K562 (cell line): ENCODE results near the gene STMN3. TPM values are rescaled to one million over a fixed set of nuclear protein-coding genes. Genes with fewer than 3 reads are reported as not detected.

ENCODE experiments used
- BHLHE40 ChIP-seq: IDR thresholded peaks from 2 replicates; pipeline ENCODE4 v1.6.1; 2011; ENCODE audit warnings: low read length, improper control_type of control experiment
- CREM ChIP-seq: IDR thresholded peaks from 2 replicates; pipeline ENCODE4 v1.6.1; 2014; ENCODE audit warnings: antibody characterized with exemption, low read depth
- ERF ChIP-seq: fragments of 450-650 bp; formaldehyde crosslinking; IDR thresholded peaks from 2 replicates; pipeline ENCODE4 v1.4.0; 2020; ENCODE audit warnings: mild to moderate bottlenecking, mixed read lengths
- ETV1 ChIP-seq: fragments of 450-650 bp; conservative IDR thresholded peaks from 2 replicates; pipeline ENCODE4 v1.6.1; 2016; ENCODE audit warnings: missing genetic modification characterization, control low read depth, low read depth, missing compliant biosample characterization
- FOXO4 ChIP-seq: fragments of 450-650 bp; formaldehyde crosslinking; IDR thresholded peaks from 2 replicates; pipeline ENCODE4 v1.4.0; 2020; ENCODE audit warnings: mild to moderate bottlenecking, moderate library complexity
- GATAD2B ChIP-seq: fragments of 450-650 bp; IDR thresholded peaks from 2 replicates; pipeline ENCODE4 v1.6.1; 2017; ENCODE audit warnings: mild to moderate bottlenecking, borderline replicate concordance
- GTF2F1 ChIP-seq: IDR thresholded peaks from 2 replicates; pipeline ENCODE4 v1.6.1; 2011; ENCODE audit warnings: low read depth, low read length, improper control_type of control experiment
- NBN ChIP-seq: fragments of 450-650 bp; IDR thresholded peaks from 2 replicates; pipeline ENCODE4 v1.6.1; 2016; ENCODE audit warnings: low read depth, mild to moderate bottlenecking
- NCOA6 ChIP-seq: fragments of 450-650 bp; IDR thresholded peaks from 2 replicates; pipeline ENCODE4 v1.6.1; 2017; ENCODE audit warnings: mild to moderate bottlenecking
- NFIX ChIP-seq: fragments of 250-450 bp; sonication (Bioruptor Pico); IDR thresholded peaks from 2 replicates; pipeline ENCODE4 v1.4.0; 2020; ENCODE audit warnings: low read depth, mild to moderate bottlenecking, moderate library complexity
- NRF1 ChIP-seq, 2 experiments: fragments of 450-650 bp; IDR thresholded peaks in 1 of 2; conservative IDR thresholded peaks in 1 of 2; 2 replicates each; pipeline ENCODE4 v1.6.1; 2014; ENCODE audit warnings: mild to moderate bottlenecking in 2 of 2
- PHB2 ChIP-seq: fragments of 450-650 bp; IDR thresholded peaks from 2 replicates; pipeline ENCODE4 v1.6.1; 2017; ENCODE audit warnings: low read depth
- PHTF2 ChIP-seq: fragments of 250-450 bp; sonication (Bioruptor Pico); IDR thresholded peaks from 2 replicates; pipeline ENCODE4 v1.5.0; 2021; ENCODE audit warnings: mild to moderate bottlenecking
- RBM22 ChIP-seq: fragments of 200-400 bp; formaldehyde crosslinking; IDR thresholded peaks from 2 replicates; pipeline ENCODE4 v1.6.1; 2018; ENCODE audit warnings: low read length, low read depth; ENCODE audit not compliant: poor library complexity, severe bottlenecking
- RHOXF2B ChIP-seq: fragments of 250-450 bp; sonication (Bioruptor Pico); conservative IDR thresholded peaks from 2 replicates; pipeline ENCODE4 v1.5.1; 2021
- ZBTB17 ChIP-seq: fragments of 450-650 bp; formaldehyde crosslinking; IDR thresholded peaks from 2 replicates; pipeline ENCODE4 v1.4.0; 2020; ENCODE audit warnings: mild to moderate bottlenecking
- ZNF224 ChIP-seq: sonication (generic); formaldehyde crosslinking; IDR thresholded peaks from 2 replicates; pipeline ENCODE4 v1.8.0; 2022; ENCODE audit warnings: mild to moderate bottlenecking, missing genetic modification reagents
- ZNF274 ChIP-seq: IDR thresholded peaks from 2 replicates; pipeline ENCODE4 v1.6.1; 2011; ENCODE audit warnings: low read depth, mild to moderate bottlenecking, low read length, moderate library complexity, borderline replicate concordance
- ZZZ3 ChIP-seq: fragments of 450-650 bp; IDR thresholded peaks from 2 replicates; pipeline ENCODE4 v1.6.1; 2016; ENCODE audit warnings: antibody characterized with exemption, mild to moderate bottlenecking, moderate library complexity
- polyA plus RNA-seq, 8 experiments: library from polyadenylated mRNA; depleted of rRNA in 4 of 8; stranded (reverse) in 5 of 8; unstranded in 3 of 8; fragments of >200 nt; fragmentation: Nextera tagmentation in 2 of 8; fragmentation: Illumina TruSeq in 1 of 8; extraction: Ambion mirVana in 2 of 8; extraction: Trizol in 1 of 8; gene quantifications; 2 replicates each; pipeline versions ENCODE4 v1.2.1 to v1.2.3, GENCODE V29; 2011 to 2014; ENCODE audit warnings: inconsistent platforms in 1 of 8, missing spikeins in 1 of 8
- total RNA-seq, 7 experiments: library from RNA; depleted of rRNA in 6 of 7; stranded (reverse); fragments of >200 nt in 6 of 7; fragmentation: Illumina TruSeq in 2 of 7; extraction: Trizol in 2 of 7; gene quantifications; 2 replicates each; pipeline versions ENCODE4 v1.2.1 to v1.2.3, GENCODE V29; 2011 to 2021; ENCODE audit warnings: low replicate concordance in 1 of 7
- TF ChIP-seq, protein P1 (sequence below): fragments of 200-400 bp; formaldehyde crosslinking; IDR thresholded peaks from 2 replicates; pipeline ENCODE4 v1.6.1; 2017; ENCODE audit warnings: mild to moderate bottlenecking, low read depth, low read length, moderate library complexity
- TF ChIP-seq, protein P2 (sequence below), 2 experiments: fragments of 450-650 bp in 1 of 2; sonication (generic) in 1 of 2; formaldehyde crosslinking in 1 of 2; IDR thresholded peaks in 1 of 2; conservative IDR thresholded peaks in 1 of 2; 2 replicates each; pipeline versions ENCODE4 v1.6.1 to v1.8.1; 2016 to 2023; ENCODE audit warnings: mild to moderate bottlenecking in 2 of 2, moderate library complexity in 2 of 2, inconsistent platforms in 1 of 2, missing genetic modification reagents in 1 of 2
- TF ChIP-seq, protein P3 (sequence below): fragments of 250-450 bp; sonication (Bioruptor Pico); IDR thresholded peaks from 2 replicates; pipeline ENCODE4 v1.8.0; 2022; ENCODE audit warnings: inconsistent platforms

STMN3 gene
- total and polyA plus RNA-seq, 9 of the 15 experiments (the other 6 are each of a cell fraction or from before 2014, with no cell fraction given): 0.70 to 65.6 (median 29.4) TPM

- peak; percentile 62; the same call in 1 of the 2 replicates for TF ChIP-seq BHLHE40
- no peak for TF ChIP-seq ZBTB17 (CRISPR knock-in tag)
- TF ChIP-seq GTF2F1: no peak
- no peak; the same call in 1 of the 2 replicates for TF ChIP-seq ERF (CRISPR knock-in tag)
- no peak for TF ChIP-seq NCOA6
- TF ChIP-seq, protein P1, sequence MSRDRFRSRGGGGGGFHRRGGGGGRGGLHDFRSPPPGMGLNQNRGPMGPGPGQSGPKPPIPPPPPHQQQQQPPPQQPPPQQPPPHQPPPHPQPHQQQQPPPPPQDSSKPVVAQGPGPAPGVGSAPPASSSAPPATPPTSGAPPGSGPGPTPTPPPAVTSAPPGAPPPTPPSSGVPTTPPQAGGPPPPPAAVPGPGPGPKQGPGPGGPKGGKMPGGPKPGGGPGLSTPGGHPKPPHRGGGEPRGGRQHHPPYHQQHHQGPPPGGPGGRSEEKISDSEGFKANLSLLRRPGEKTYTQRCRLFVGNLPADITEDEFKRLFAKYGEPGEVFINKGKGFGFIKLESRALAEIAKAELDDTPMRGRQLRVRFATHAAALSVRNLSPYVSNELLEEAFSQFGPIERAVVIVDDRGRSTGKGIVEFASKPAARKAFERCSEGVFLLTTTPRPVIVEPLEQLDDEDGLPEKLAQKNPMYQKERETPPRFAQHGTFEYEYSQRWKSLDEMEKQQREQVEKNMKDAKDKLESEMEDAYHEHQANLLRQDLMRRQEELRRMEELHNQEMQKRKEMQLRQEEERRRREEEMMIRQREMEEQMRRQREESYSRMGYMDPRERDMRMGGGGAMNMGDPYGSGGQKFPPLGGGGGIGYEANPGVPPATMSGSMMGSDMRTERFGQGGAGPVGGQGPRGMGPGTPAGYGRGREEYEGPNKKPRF: no peak
- no peak for TF ChIP-seq RBM22
- TF ChIP-seq, protein P2, sequence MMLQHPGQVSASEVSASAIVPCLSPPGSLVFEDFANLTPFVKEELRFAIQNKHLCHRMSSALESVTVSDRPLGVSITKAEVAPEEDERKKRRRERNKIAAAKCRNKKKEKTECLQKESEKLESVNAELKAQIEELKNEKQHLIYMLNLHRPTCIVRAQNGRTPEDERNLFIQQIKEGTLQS (IDR thresholded peaks at IDR 0.05): 0 out of 2 replicates have a peak, but pooled peaks have one; percentile 10
- TF ChIP-seq, protein P2 (CRISPR knock-in tag; conservative IDR thresholded peaks at IDR 0.05): no peak
- no peak for TF ChIP-seq PHTF2 (CRISPR knock-in tag)
- TF ChIP-seq ZZZ3: no peak
- no peak for TF ChIP-seq NRF1 (conservative IDR thresholded peaks at IDR 0.05 in 1 of 2, IDR thresholded peaks at IDR 0.05 in 1 of 2)
- no peak for TF ChIP-seq NBN
- no peak for TF ChIP-seq RHOXF2B (CRISPR knock-in tag)
- TF ChIP-seq CREM: no peak
- TF ChIP-seq PHB2: no peak
- TF ChIP-seq, protein P3, sequence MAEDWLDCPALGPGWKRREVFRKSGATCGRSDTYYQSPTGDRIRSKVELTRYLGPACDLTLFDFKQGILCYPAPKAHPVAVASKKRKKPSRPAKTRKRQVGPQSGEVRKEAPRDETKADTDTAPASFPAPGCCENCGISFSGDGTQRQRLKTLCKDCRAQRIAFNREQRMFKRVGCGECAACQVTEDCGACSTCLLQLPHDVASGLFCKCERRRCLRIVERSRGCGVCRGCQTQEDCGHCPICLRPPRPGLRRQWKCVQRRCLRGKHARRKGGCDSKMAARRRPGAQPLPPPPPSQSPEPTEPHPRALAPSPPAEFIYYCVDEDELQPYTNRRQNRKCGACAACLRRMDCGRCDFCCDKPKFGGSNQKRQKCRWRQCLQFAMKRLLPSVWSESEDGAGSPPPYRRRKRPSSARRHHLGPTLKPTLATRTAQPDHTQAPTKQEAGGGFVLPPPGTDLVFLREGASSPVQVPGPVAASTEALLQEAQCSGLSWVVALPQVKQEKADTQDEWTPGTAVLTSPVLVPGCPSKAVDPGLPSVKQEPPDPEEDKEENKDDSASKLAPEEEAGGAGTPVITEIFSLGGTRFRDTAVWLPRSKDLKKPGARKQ: no peak
- TF ChIP-seq FOXO4 (CRISPR knock-in tag): no peak
- no peak for TF ChIP-seq ZNF274
- TF ChIP-seq NFIX: no peak
- no peak for TF ChIP-seq ZNF224
- no peak for TF ChIP-seq ETV1 (tag)
- TF ChIP-seq GATAD2B: no peak
Measured at GRCh38 chr20:63686492-63687321, 33.5 kb upstream of the STMN3 start (continued).
